HepG2 (cell line): ENCODE measurements around the gene EFNA2. TPM values are rescaled to one million over a fixed set of nuclear protein-coding genes. Genes with fewer than 3 reads are reported as not detected.

Source experiments
- CC2D1A ChIP-seq: sonication (generic); formaldehyde crosslinking; IDR thresholded peaks from 2 replicates; pipeline ENCODE4 v1.8.1; 2023; ENCODE audit warnings: mild to moderate bottlenecking, missing genetic modification reagents
- DR1 ChIP-seq: sonication (generic); formaldehyde crosslinking; IDR thresholded peaks from 2 replicates; pipeline ENCODE4 v1.8.0; 2021; ENCODE audit warnings: mild to moderate bottlenecking, missing genetic modification reagents, inconsistent platforms
- TGIF2 ChIP-seq: IDR thresholded peaks from 2 replicates; pipeline ENCODE4 v1.6.1; 2016; ENCODE audit warnings: control low read depth, missing compliant biosample characterization
- ZFAT ChIP-seq: sonication (generic); formaldehyde crosslinking; conservative IDR thresholded peaks from 2 replicates; pipeline ENCODE4 v1.8.1; 2023; ENCODE audit warnings: missing genetic modification reagents, inconsistent platforms
- ZFY ChIP-seq: sonication (generic); formaldehyde crosslinking; IDR thresholded peaks from 2 replicates; pipeline ENCODE4 v1.4.0; 2020; ENCODE audit warnings: missing genetic modification reagents
- ZKSCAN8 ChIP-seq: IDR thresholded peaks from 2 replicates; pipeline ENCODE4 v1.6.1; 2016; ENCODE audit warnings: borderline replicate concordance, missing genetic modification reagents, missing compliant biosample characterization
- ZNF598 ChIP-seq: sonication (generic); formaldehyde crosslinking; IDR thresholded peaks from 2 replicates; pipeline ENCODE4 v1.5.1; 2020; ENCODE audit warnings: mild to moderate bottlenecking, missing genetic modification reagents, borderline replicate concordance
- polyA plus RNA-seq, 8 experiments: library from polyadenylated mRNA; depleted of rRNA in 3 of 8; stranded (reverse) in 7 of 8; unstranded in 1 of 8; fragments of >200 nt; fragmentation: Illumina TruSeq in 4 of 8; extraction: Trizol in 4 of 8; gene quantifications; 2 replicates each; pipeline versions ENCODE4 v1.2.1 to v1.2.3, GENCODE V29; 2011 to 2016; ENCODE audit warnings: low read depth in 4 of 8, missing spikeins in 1 of 8, mixed read lengths in 1 of 8; ENCODE audit not compliant: insufficient read depth in 1 of 8
- total RNA-seq, 5 experiments: library from RNA; depleted of rRNA; stranded (reverse); fragments of >200 nt; fragmentation: Illumina TruSeq; extraction: Trizol; gene quantifications; 2 replicates each; pipeline ENCODE4 v1.2.3, GENCODE V29; 2016; ENCODE audit warnings: low read depth in 1 of 5
- TF ChIP-seq, protein P1 (sequence below): IDR thresholded peaks from 2 replicates; pipeline ENCODE4 v1.6.1; 2016; ENCODE audit warnings: missing compliant biosample characterization, missing genetic modification reagents, borderline replicate concordance
- TF ChIP-seq, protein P2 (sequence below): IDR thresholded peaks from 2 replicates; pipeline ENCODE4 v1.6.1; 2016; ENCODE audit warnings: mild to moderate bottlenecking
- TF ChIP-seq, protein P3 (sequence below): sonication (generic); formaldehyde crosslinking; IDR thresholded peaks from 2 replicates; pipeline ENCODE4 v1.4.0; 2020; ENCODE audit warnings: missing genetic modification reagents
- TF ChIP-seq, protein P4 (sequence below): sonication (generic); formaldehyde crosslinking; IDR thresholded peaks from 2 replicates; pipeline ENCODE4 v1.4.0; 2020; ENCODE audit warnings: missing genetic modification reagents; ENCODE audit errors: not compliant biosample characterization
- TF ChIP-seq, protein P5 (sequence below), 2 experiments: fragments of 450-650 bp in 1 of 2; sonication (generic) in 1 of 2; formaldehyde crosslinking in 1 of 2; IDR thresholded peaks; 2 replicates each; pipeline versions ENCODE4 v1.6.1 to v1.8.0; 2016 to 2022; ENCODE audit warnings: antibody characterized with exemption in 1 of 2, mild to moderate bottlenecking in 1 of 2, missing genetic modification reagents in 1 of 2

The EFNA2 gene
- total and polyA plus RNA-seq, 2 of the 13 experiments (the other 11 are each of a cell fraction or from before 2014, with no cell fraction given) = 6.0 to 9.9 TPM

DNA sequence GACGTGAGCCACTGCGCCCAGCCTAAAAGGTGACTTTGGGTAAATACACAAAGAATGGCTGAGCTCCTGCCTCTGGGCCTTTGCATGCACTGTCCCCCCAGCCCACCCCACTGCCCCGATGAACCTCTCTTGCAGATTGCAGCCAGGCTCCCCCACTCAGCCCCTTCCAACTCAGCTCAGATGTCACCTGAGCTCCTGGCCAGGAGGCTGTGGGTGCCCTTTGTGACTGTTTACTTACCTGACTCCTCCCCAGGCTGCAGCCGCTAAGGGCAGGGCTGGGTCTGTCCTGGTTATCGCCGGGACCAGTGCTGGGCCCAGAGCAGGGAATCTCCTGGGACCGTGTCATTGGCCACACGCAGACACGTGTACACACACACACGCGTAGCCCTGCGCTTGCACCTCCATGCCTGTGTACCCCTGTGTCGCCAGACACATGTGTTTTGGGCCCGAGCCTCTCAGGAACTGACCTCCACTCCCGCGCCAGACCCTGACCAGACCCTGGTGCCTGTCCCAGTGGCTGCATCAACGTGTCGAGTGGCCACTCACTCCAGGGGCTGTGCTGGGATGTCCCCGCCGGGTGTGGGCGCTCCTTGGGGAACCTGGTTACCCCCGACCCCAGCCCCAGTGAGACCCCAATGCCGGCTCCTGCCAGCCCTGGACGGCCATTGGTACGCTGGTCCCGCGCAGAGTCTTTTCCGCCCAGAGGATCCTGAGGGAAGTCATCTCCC is 18.7 kb downstream of the EFNA2 start (continued):
- TF ChIP-seq, protein P1, sequence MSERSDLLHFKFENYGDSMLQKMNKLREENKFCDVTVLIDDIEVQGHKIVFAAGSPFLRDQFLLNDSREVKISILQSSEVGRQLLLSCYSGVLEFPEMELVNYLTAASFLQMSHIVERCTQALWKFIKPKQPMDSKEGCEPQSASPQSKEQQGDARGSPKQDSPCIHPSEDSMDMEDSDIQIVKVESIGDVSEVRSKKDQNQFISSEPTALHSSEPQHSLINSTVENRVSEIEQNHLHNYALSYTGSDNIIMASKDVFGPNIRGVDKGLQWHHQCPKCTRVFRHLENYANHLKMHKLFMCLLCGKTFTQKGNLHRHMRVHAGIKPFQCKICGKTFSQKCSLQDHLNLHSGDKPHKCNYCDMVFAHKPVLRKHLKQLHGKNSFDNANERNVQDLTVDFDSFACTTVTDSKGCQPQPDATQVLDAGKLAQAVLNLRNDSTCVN = no peak
- TF ChIP-seq TGIF2 (CRISPR knock-in tag) (no peak), DR1 (no peak), ZNF598 (CRISPR knock-in tag) (no peak), ZFY (CRISPR knock-in tag) (peak; percentile 71; the same call in 1 of the 2 replicates), ZKSCAN8 (CRISPR knock-in tag) (no peak), CC2D1A (CRISPR knock-in tag) (no peak), ZFAT (no peak)
- TF ChIP-seq, protein P2, sequence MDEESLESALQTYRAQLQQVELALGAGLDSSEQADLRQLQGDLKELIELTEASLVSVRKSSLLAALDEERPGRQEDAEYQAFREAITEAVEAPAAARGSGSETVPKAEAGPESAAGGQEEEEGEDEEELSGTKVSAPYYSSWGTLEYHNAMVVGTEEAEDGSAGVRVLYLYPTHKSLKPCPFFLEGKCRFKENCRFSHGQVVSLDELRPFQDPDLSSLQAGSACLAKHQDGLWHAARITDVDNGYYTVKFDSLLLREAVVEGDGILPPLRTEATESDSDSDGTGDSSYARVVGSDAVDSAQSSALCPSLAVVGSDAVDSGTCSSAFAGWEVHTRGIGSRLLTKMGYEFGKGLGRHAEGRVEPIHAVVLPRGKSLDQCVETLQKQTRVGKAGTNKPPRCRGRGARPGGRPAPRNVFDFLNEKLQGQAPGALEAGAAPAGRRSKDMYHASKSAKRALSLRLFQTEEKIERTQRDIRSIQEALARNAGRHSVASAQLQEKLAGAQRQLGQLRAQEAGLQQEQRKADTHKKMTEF (CRISPR knock-in tag) = no peak; the same call in 1 of the 2 replicates
- TF ChIP-seq, protein P3, sequence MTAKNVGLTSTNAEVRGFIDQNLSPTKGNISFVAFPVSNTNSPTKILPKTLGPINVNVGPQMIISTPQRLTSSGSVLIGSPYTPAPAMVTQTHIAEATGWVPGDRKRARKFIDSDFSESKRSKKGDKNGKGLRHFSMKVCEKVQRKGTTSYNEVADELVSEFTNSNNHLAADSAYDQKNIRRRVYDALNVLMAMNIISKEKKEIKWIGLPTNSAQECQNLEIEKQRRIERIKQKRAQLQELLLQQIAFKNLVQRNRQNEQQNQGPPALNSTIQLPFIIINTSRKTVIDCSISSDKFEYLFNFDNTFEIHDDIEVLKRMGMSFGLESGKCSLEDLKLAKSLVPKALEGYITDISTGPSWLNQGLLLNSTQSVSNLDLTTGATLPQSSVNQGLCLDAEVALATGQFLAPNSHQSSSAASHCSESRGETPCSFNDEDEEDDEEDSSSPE (CRISPR knock-in tag) = peak; percentile 26; the same call in 1 of the 2 replicates
- TF ChIP-seq, protein P4, sequence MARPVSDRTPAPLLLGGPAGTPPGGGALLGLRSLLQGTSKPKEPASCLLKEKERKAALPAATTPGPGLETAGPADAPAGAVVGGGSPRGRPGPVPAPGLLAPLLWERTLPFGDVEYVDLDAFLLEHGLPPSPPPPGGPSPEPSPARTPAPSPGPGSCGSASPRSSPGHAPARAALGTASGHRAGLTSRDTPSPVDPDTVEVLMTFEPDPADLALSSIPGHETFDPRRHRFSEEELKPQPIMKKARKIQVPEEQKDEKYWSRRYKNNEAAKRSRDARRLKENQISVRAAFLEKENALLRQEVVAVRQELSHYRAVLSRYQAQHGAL (CRISPR knock-in tag) = no peak
- TF ChIP-seq, protein P5, sequence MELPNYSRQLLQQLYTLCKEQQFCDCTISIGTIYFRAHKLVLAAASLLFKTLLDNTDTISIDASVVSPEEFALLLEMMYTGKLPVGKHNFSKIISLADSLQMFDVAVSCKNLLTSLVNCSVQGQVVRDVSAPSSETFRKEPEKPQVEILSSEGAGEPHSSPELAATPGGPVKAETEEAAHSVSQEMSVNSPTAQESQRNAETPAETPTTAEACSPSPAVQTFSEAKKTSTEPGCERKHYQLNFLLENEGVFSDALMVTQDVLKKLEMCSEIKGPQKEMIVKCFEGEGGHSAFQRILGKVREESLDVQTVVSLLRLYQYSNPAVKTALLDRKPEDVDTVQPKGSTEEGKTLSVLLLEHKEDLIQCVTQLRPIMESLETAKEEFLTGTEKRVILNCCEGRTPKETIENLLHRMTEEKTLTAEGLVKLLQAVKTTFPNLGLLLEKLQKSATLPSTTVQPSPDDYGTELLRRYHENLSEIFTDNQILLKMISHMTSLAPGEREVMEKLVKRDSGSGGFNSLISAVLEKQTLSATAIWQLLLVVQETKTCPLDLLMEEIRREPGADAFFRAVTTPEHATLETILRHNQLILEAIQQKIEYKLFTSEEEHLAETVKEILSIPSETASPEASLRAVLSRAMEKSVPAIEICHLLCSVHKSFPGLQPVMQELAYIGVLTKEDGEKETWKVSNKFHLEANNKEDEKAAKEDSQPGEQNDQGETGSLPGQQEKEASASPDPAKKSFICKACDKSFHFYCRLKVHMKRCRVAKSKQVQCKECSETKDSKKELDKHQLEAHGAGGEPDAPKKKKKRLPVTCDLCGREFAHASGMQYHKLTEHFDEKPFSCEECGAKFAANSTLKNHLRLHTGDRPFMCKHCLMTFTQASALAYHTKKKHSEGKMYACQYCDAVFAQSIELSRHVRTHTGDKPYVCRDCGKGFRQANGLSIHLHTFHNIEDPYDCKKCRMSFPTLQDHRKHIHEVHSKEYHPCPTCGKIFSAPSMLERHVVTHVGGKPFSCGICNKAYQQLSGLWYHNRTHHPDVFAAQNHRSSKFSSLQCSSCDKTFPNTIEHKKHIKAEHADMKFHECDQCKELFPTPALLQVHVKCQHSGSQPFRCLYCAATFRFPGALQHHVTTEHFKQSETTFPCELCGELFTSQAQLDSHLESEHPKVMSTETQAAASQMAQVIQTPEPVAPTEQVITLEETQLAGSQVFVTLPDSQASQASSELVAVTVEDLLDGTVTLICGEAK (IDR thresholded peaks at IDR 0.05) = no peak
- TF ChIP-seq, protein P5 (CRISPR knock-in tag; IDR thresholded peaks at IDR 0.05) = no peak
